Measurements from ENCODE around the gene CELSR3.

- TF ChIP-seq, protein P1, sequence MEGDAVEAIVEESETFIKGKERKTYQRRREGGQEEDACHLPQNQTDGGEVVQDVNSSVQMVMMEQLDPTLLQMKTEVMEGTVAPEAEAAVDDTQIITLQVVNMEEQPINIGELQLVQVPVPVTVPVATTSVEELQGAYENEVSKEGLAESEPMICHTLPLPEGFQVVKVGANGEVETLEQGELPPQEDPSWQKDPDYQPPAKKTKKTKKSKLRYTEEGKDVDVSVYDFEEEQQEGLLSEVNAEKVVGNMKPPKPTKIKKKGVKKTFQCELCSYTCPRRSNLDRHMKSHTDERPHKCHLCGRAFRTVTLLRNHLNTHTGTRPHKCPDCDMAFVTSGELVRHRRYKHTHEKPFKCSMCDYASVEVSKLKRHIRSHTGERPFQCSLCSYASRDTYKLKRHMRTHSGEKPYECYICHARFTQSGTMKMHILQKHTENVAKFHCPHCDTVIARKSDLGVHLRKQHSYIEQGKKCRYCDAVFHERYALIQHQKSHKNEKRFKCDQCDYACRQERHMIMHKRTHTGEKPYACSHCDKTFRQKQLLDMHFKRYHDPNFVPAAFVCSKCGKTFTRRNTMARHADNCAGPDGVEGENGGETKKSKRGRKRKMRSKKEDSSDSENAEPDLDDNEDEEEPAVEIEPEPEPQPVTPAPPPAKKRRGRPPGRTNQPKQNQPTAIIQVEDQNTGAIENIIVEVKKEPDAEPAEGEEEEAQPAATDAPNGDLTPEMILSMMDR (IDR thresholded peaks at IDR 0.05): no peak
- TF ChIP-seq POLR2A (IDR thresholded peaks at IDR 0.05): no peak
- TF ChIP-seq POLR2AphosphoS5 (IDR thresholded peaks at IDR 0.05): no peak
- TF ChIP-seq EP300 (IDR thresholded peaks at IDR 0.05): no peak
Observed at GRCh38 chr3:48651771-48652170, 10.9 kb downstream of the CELSR3 start.
